Retina (tissue), 1 donor: ENCODE results near the gene AGTR1.

Source experiments
- DNase-seq: peaks from one replicate; pipeline ENCODE4 v3.0.0-alpha.2; 2016

The AGTR1 gene

GRCh38 chr3:148697306-148698189, at the start of gene AGTR1:
AGTR1 (plus strand) TSS chr3:148697903; CDS start chr3:148741036, 43,133 bp downstream.
- DNase-seq, result peak; percentile 76

GRCh38 chr3:148648685-148649352, 48.9 kb upstream of the AGTR1 start:
- no peak for DNase-seq

GRCh38 chr3:148651549-148651948, 46.2 kb upstream of the AGTR1 start:
- DNase-seq, result no peak

GRCh38 chr3:148654433-148654832, 43.3 kb upstream of the AGTR1 start:
- no peak for DNase-seq

GRCh38 chr3:148657470-148657869, 40.2 kb upstream of the AGTR1 start:
- DNase-seq, result no peak

GRCh38 chr3:148659512-148659911, 38.2 kb upstream of the AGTR1 start:
- DNase-seq, result no peak

GRCh38 chr3:148680289-148680688, 17.4 kb upstream of the AGTR1 start:
- DNase-seq, result no peak

- no peak for DNase-seq
Observed at GRCh38 chr3:148681080-148681479, 16.6 kb upstream of the AGTR1 start.

- no peak for DNase-seq
Observed at GRCh38 chr3:148682997-148683396, 14.7 kb upstream of the AGTR1 start.

- DNase-seq, result no peak
Observed at GRCh38 chr3:148694116-148694515, 3.6 kb upstream of the AGTR1 start.

- DNase-seq, result no peak
Observed at GRCh38 chr3:148698190-148698810, 597 bp downstream of the AGTR1 start.

GRCh38 chr3:148705314-148705713, 7.6 kb downstream of the AGTR1 start:
- no peak for DNase-seq

GRCh38 chr3:148707601-148708380, 10.1 kb downstream of the AGTR1 start:
- no peak for DNase-seq

- no peak for DNase-seq
Observed at GRCh38 chr3:148708409-148708808, 10.7 kb downstream of the AGTR1 start.

GRCh38 chr3:148709560-148710253, 12.0 kb downstream of the AGTR1 start:
- no peak for DNase-seq

- no peak for DNase-seq
Observed at GRCh38 chr3:148710665-148711064, 13.0 kb downstream of the AGTR1 start.

- no peak for DNase-seq
Observed at GRCh38 chr3:148711981-148712666, 14.4 kb downstream of the AGTR1 start.

- no peak for DNase-seq
Observed at GRCh38 chr3:148714521-148714920, 16.8 kb downstream of the AGTR1 start.

GRCh38 chr3:148716657-148717056, 19.0 kb downstream of the AGTR1 start:
- no peak for DNase-seq

GRCh38 chr3:148717885-148718561, 20.3 kb downstream of the AGTR1 start:
- DNase-seq, result no peak
